ENCODE measurements around the gene SETD1B.
A peak's percentile ranks its signal among the peaks of the same experiment; 100 is the strongest.
"Not testable (repeated sequence)": the region's sequence is repeated elsewhere in the genome, so short reads cannot be mapped to it uniquely, and the experiment has no call there.

Gene SETD1B

GRCh38 chr12:121781484-121781997 lies 22.3 kb upstream of the SETD1B start:
- DNase-seq, result no peak

- DNase-seq, result no peak
Observed at GRCh38 chr12:121781998-121782979, 21.5 kb upstream of the SETD1B start.

GRCh38 chr12:121783766-121784165 lies 20.0 kb upstream of the SETD1B start:
- DNase-seq, result no peak

- DNase-seq, result no peak
Observed at GRCh38 chr12:121784460-121784859, 19.3 kb upstream of the SETD1B start.

GRCh38 chr12:121786440-121786825 lies 17.4 kb upstream of the SETD1B start:
- no peak for DNase-seq

GRCh38 chr12:121787063-121788025 lies 16.5 kb upstream of the SETD1B start:
- DNase-seq, result no peak

- DNase-seq, result no peak
Observed at GRCh38 chr12:121788176-121788818, 15.5 kb upstream of the SETD1B start.

GRCh38 chr12:121789233-121789781 lies 14.5 kb upstream of the SETD1B start:
- no peak for DNase-seq

- no peak for DNase-seq
Observed at GRCh38 chr12:121789800-121790728, 13.7 kb upstream of the SETD1B start.

- DNase-seq, result not testable (repeated sequence)
Observed at GRCh38 chr12:121790785-121791184, 13.0 kb upstream of the SETD1B start.

GRCh38 chr12:121791671-121792551 lies 11.9 kb upstream of the SETD1B start:
- no peak for DNase-seq

- no peak for DNase-seq
Observed at GRCh38 chr12:121792607-121793439, 11.0 kb upstream of the SETD1B start.

- no peak for DNase-seq
Observed at GRCh38 chr12:121793440-121793837, 10.4 kb upstream of the SETD1B start, which contains the start of gene RHOF. TSS of gene RHOF (minus strand) at chr12:121793688. CDS start at chr12:121793633, 55 bp downstream.

GRCh38 chr12:121793838-121794533 lies 9.8 kb upstream of the SETD1B start:
- DNase-seq, result peak; percentile 23 to 74

GRCh38 chr12:121794534-121795033 lies 9.2 kb upstream of the SETD1B start:
- DNase-seq, result no peak

- DNase-seq, result peak in 1 of 2 experiments; percentile 78
Observed at GRCh38 chr12:121795034-121795968, 8.5 kb upstream of the SETD1B start.

Measured in cerebellar nuclear complex (tissue), 1 donor.